NOMO-1 treated with dmso at 0.1 percent for 144 hours (cell line): ENCODE measurements around the gene CCDC28B.

Experiments
- DNase-seq: peaks from one replicate; lab custom pipeline; 2025; ENCODE audit not compliant: unreplicated experiment; lab: John Stamatoyannopoulos, UW

Gene CCDC28B

GRCh38 chr1:32249831-32250525 is 49.6 kb downstream of the CCDC28B start:
- DNase-seq: peak; percentile 35

- no peak for DNase-seq
Measured at GRCh38 chr1:32250893-32251716, 50.7 kb downstream of the CCDC28B start, which contains the start of gene LCK. TSS of gene LCK (plus strand) at chr1:32251265. CDS start at chr1:32274330, 23,065 bp downstream.
